ENCODE data around the gene PTGES3L. TPM values are rescaled to one million over a fixed set of nuclear protein-coding genes. Genes with fewer than 3 reads are reported as not detected.

Gene PTGES3L
- total and polyA plus RNA-seq, 2 experiments from 2014 or later: 50.8 to 72.9 TPM

DNA sequence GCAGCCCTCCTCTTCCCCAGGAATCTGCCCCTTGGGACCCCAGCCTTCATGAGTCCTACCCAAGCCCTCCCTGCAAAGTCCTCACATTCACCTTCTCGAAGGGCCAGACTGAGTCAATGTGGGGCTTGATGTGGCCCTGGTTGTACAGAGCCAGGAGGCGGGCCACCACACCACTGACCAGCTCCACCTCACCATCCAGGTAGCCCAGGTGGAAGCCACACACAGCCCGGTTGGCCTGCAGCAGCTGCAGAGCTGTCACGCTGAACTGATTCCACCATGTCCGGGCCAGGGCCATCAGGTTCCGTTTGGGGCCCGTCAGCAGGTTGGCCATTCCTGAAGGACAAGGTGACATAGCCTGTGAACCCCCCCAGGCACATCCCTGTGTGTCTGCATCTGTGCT lies 36.3 kb upstream of the PTGES3L start:
- H3K9me3 ChIP-seq (ENCODE audit: low read depth): no peaks in the 10 kb centered on the region
- H3K4me1 ChIP-seq (ENCODE audit: low read depth): peaks cover 51% of the 10 kb centered on the region
- H3K27ac ChIP-seq: peak overlapping the region; percentile 81
- TF ChIP-seq, protein P1, sequence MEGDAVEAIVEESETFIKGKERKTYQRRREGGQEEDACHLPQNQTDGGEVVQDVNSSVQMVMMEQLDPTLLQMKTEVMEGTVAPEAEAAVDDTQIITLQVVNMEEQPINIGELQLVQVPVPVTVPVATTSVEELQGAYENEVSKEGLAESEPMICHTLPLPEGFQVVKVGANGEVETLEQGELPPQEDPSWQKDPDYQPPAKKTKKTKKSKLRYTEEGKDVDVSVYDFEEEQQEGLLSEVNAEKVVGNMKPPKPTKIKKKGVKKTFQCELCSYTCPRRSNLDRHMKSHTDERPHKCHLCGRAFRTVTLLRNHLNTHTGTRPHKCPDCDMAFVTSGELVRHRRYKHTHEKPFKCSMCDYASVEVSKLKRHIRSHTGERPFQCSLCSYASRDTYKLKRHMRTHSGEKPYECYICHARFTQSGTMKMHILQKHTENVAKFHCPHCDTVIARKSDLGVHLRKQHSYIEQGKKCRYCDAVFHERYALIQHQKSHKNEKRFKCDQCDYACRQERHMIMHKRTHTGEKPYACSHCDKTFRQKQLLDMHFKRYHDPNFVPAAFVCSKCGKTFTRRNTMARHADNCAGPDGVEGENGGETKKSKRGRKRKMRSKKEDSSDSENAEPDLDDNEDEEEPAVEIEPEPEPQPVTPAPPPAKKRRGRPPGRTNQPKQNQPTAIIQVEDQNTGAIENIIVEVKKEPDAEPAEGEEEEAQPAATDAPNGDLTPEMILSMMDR (IDR thresholded peaks at IDR 0.05; ENCODE audit: low read depth, low read length): no peak
- H3K36me3 ChIP-seq: no peaks in the 10 kb centered on the region
- H3K4me3 ChIP-seq: no peak overlapping the region
- no peak for DNase-seq (ENCODE audit: low read depth in 1 of 2, low spot score in 1 of 2)
- H3K27me3 ChIP-seq: no peaks in the 10 kb centered on the region

DNA sequence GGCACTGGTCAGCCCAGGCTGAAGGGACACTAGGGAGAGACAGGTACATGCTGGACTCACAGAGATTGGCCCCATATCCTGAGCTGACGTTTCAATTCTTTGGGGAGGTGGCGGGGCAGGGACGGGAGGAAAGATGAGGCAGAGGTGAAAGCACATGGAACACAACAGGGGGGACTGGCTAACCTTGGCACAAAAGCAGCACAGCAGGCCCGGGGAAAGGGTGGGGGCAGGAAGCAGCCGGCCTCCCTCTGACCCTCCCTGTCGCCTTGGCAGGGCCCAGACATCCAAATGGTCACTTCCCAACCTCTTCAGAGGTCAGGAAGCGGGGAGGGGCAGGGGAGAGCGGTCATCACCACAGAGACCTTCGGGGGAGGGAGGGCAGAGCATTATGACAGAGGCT lies 35.7 kb upstream of the PTGES3L start:
- Histone ChIP-seq H3K9me3 (ENCODE audit: low read depth) (no peaks in the 10 kb centered on the region), H3K4me3 (no peak overlapping the region), H3K27ac (peak overlapping the region; percentile 81), H3K27me3 (no peaks in the 10 kb centered on the region), H3K4me1 (ENCODE audit: low read depth) (peaks cover 51% of the 10 kb centered on the region), H3K36me3 (no peaks in the 10 kb centered on the region)
- TF ChIP-seq, protein P1 (IDR thresholded peaks at IDR 0.05; ENCODE audit: low read depth, low read length): no peak
- DNase-seq (ENCODE audit: low read depth in 1 of 2, low spot score in 1 of 2): no peak

DNA sequence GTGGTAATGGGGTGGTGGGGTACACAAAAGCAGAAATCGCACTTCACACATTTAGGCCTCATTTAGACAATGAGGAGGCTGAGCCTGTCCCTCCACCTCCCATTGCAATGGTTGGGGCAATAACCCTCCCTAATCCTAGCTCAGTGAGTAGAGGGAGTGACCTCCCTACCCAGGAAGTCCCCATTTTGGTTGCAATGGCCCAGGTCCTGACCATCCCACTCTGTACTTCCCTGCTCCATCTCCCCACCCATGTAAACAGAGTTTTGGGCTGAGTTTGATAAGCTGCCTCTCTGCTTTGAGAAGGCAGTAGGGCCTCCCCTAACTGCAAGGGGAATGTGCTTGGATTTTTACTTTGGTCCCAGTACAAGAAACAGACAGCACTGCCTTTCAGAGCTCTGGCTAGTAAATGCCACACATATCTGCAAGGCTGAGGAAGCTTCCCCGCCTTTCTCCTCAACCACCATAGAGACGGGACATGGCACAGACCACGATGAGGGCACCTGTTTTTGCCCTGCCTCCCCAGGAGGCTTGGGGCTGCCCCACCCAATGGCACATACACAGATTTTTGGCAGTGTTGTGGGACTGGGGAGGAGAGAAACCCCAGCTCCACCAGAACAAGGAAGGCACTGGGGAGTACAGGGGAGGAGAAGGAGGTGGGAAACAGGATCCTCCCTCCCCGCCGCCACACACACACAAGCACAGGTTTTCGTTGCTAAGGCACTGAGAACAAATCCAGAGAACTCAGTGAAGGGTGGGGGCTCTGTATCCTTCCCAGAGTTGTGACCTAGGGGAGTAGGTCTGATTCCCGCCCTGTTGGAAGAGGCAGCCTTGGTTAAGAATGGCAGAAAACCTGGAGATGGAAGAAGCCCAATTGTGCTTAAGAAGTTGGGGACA lies 35.0 kb upstream of the PTGES3L start:
- Histone ChIP-seq H3K4me1 (ENCODE audit: low read depth) (peaks cover 45% of the 10 kb centered on the region), H3K4me3 (no peak overlapping the region), H3K27ac (peak overlapping the region; percentile 81), H3K27me3 (no peaks in the 10 kb centered on the region), H3K9me3 (ENCODE audit: low read depth) (no peaks in the 10 kb centered on the region), H3K36me3 (no peaks in the 10 kb centered on the region)
- no peak for DNase-seq (ENCODE audit: low read depth in 1 of 2, low spot score in 1 of 2)
- TF ChIP-seq, protein P1 (IDR thresholded peaks at IDR 0.05; ENCODE audit: low read depth, low read length): no peak

DNA sequence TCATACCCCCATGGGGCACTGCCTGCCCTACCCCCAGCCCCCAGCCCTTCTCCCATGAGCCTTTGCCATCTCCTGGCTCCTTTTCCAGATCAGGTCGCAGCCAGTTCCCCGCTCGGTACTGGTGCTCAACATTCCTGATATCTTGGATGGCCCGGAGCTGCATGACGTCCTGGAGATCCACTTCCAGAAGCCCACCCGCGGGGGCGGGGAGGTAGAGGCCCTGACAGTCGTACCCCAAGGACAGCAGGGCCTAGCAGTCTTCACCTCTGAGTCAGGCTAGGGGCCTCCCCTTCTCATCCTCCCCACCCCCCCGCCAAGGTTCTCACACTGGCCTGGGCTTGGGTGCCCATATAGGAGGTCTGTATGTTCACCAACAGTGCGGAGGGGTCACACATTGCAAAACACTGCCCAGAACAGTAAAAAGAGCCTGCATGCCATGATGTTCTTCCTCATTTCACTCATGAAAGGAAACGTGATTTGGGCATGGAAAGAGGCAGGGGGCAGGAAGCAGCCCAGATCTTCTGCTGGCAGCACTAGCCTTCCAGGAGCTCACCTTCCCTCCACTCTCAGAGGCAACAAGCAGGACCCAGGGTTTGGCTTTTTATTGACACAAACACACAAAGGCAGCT lies 34.3 kb upstream of the PTGES3L start:
- Histone ChIP-seq H3K9me3 (ENCODE audit: low read depth) (no peaks in the 10 kb centered on the region), H3K27ac (peak overlapping the region; percentile 81), H3K4me3 (no peak overlapping the region), H3K36me3 (no peaks in the 10 kb centered on the region), H3K27me3 (no peaks in the 10 kb centered on the region), H3K4me1 (ENCODE audit: low read depth) (peaks cover 37% of the 10 kb centered on the region)
- TF ChIP-seq, protein P1 (IDR thresholded peaks at IDR 0.05; ENCODE audit: low read depth, low read length): no peak
- no peak for DNase-seq (ENCODE audit: low read depth in 1 of 2, low spot score in 1 of 2)

DNA sequence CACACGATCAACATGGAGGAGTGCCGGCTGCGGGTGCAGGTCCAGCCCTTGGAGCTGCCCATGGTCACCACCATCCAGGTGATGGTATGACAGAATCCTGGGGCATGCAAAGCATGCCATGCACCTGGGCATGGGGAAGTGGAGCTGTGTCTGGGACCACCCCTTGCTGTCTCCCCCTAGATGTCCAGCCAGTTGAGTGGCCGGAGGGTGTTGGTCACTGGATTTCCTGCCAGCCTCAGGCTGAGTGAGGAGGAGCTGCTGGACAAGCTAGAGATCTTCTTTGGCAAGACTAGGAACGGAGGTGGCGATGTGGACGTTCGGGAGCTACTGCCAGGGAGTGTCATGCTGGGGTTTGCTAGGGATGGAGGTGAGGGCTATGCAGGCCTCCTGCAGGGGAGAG lies 33.4 kb upstream of the PTGES3L start:
- H3K9me3 ChIP-seq (ENCODE audit: low read depth): no peaks in the 10 kb centered on the region
- H3K27ac ChIP-seq: peak overlapping the region; percentile 81
- H3K4me1 ChIP-seq (ENCODE audit: low read depth): peaks cover 29% of the 10 kb centered on the region
- no peaks in the 10 kb centered on the region for H3K27me3 ChIP-seq
- no peak overlapping the region for H3K4me3 ChIP-seq
- no peaks in the 10 kb centered on the region for H3K36me3 ChIP-seq
- TF ChIP-seq, protein P1 (IDR thresholded peaks at IDR 0.05; ENCODE audit: low read depth, low read length): no peak
- no peak for DNase-seq (ENCODE audit: low read depth in 1 of 2, low spot score in 1 of 2)
